ENCODE measurements around the gene SLC25A51.

Gene SLC25A51

GRCh38 chr9:37936965-37937364, 33.0 kb upstream of the SLC25A51 start:
- no peak for DNase-seq

DNA sequence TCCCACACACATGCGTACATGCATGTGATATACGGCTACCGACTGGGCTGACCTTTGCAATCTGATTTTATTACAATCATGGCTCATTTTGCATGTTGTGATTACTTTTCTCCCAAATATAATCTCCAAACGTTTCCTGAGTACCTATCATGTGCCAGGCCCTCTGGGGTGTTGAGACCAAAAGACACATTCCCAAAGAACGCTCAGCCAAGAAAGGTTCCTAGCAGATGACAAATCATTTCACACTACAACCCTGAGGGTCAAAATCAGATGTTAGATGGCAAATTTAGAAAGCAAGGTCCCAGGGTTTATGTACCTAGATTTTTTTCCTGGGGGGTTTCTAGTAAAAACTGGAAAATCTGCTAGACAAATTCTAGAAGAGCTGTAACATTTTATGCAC, 32.4 kb upstream of the SLC25A51 start:
- DNase-seq: no peak

- no peak for DNase-seq
Measured at GRCh38 chr9:37935096-37935495, 31.2 kb upstream of the SLC25A51 start.

DNA sequence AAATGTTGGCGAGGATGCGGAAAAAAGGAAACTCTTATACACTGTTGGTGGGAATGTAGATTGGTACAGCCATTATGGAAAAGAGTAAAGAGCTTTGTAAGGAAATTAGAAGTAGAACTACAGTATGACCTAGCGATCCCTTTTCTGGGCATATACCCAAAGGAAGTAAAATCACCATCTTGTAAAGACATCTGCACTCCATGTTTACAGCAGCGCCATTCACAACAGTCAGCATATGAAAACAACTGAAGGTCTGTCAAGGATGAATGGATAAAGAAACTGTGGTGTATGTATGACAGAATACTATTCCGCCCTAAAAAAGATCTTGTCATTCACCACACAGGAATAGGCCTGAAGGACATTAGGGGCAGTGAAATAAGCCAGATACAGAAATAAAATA, 27.7 kb upstream of the SLC25A51 start:
- no peak for DNase-seq

- DNase-seq: no peak
Measured at GRCh38 chr9:37929441-37929895, 25.5 kb upstream of the SLC25A51 start.

DNA sequence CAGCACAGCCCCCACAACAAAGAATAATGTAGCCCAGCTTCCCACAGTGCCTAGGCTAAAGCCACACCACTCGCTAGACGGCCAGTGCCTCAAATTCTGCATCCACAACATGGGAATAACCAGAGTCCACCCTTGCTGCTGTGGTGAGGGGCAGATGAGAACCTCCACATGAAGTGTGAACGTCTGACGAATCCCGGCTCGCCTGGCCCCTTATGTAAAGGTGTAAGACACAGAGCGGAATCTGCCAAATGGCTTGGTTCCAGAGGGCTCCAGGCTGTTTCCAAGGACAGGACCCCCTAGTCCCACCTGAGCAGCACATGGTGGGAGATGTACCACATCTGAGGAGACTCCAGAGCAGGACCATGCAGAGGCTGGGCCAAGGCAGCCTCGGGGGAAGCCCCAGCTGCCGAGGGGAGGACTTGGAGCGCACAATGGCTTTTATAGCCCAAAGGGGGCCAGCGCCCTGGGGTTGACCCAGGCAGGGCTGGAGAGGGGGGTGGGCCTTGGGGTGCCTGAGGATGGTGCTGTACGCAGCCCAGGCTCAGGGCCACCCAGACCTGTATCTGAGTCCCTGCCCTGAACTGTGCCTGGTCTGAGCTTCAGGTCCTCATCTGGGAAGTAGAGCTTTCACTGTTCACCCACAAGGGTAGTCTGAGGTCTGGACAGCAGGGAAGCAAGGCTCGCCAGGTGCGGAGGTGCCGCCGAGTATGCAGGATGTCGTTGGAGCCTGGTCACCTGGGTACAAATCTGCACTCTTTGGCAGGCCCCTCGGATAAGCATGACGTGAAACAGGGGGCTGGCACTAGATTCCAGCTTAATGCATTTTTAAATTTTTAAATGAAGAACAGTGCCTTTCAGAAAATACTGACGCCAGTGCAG, 24.9 kb upstream of the SLC25A51 start:
- DNase-seq: no peak

GRCh38 chr9:37927601-37928551, 23.9 kb upstream of the SLC25A51 start:
- DNase-seq: no peak

DNA sequence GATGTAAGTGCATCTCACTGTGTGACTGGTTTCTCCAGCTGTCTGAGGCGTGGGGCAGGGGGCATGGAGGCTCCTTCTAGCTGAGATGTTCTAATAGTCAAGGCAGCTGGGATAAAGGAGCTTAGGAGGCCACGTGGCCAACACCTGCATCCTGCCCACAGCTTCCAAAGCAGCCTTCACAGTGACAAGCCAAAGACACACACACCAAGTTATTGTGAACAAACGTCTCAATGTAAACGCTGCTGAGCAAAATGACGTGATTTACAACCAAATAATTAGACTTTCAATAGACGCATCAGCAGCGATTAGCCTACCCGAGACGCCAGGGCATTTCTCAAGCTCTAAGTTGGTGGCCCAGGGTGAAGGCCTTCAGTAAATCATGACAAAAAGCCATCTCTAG, 23.2 kb upstream of the SLC25A51 start:
- no peak for DNase-seq

DNA sequence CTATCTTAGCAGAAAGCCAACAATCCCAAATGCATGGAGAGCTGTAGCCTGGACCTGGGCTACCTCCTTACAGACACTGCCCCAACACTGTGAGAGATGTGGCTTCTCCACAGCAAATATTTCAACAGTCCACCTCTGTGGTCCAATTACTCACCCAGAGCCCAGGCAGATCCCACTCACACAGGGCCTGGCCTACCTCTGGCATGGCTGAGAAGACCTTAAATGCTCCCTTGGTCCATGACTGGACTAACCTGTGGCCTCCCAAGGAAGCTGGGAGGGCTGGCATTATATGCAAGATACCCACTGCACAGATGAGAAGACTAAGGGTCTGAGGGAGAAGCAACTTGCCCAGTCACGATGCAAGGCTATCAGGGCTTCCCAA, 22.8 kb upstream of the SLC25A51 start:
- DNase-seq: no peak

- DNase-seq: peak; percentile 38
Measured at GRCh38 chr9:37925786-37926736, 22.1 kb upstream of the SLC25A51 start.

DNA sequence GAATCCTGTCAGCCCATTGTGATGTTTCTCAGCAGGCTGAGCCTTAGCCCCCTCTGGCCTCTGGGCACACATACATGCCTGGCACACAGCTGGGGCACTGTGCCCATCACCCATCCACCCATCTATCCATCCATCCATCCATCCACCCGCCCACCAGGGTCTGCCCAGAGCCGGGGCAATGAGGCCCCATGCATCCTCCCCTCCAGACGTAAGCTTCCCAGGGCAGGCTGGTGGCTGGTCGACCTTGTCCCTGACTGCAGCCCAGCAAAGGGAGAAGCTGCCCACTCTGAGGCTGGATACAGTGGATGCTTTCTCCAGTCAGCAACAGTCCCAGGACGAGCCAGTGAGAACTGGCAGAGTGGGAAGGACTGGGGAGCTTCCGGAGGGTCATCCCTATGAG, 21.1 kb upstream of the SLC25A51 start:
- DNase-seq: no peak

DNA sequence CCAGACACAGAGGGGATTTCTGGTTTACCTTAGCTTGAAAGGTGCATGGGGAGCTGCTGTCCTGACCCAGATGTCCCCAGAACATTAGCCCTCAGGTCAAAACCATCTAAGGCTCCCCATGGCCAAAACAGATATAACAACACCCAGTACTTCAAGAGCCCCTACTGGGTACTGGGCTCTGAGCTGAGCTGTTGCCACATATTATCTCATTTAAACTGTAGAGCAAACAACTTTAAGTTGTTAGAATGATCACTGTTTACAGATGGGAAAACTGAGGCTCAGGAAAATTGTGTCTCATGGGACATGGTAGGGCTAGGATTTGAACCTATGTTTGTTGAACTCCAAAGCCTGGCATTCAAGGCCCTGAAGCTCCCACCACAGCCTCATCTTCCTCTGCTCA, 20.6 kb upstream of the SLC25A51 start:
- no peak for DNase-seq

DNA sequence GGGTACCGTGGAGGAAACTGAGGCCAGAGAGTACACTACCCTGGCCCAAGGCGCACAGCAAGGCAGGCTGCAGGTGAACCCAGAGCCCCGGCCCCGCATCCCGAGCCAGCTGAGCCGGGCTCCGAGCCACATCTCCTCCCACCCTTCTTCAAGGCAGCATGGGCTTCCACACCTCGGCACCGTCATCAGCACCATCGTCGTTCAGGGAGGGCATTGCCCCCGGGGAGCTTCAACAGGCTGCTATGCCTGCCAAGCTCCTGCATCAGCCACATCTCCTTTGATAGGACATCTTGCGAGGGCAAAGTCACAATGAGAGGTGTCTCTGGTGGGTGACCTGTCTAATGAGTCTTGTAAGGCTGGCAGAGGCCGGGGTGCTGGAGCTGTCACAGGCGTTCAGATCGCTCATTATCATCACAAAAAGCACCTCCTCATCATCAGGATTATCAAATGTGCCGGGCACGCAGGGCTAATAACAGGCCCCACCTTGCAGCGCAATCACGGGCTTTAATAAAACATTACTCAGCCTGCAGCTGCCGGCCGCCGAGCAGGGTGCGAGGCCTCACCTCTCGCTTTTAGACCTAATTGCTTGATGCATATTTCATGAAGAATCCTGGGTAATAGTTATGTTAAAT, 20.0 kb upstream of the SLC25A51 start:
- DNase-seq: no peak

DNA sequence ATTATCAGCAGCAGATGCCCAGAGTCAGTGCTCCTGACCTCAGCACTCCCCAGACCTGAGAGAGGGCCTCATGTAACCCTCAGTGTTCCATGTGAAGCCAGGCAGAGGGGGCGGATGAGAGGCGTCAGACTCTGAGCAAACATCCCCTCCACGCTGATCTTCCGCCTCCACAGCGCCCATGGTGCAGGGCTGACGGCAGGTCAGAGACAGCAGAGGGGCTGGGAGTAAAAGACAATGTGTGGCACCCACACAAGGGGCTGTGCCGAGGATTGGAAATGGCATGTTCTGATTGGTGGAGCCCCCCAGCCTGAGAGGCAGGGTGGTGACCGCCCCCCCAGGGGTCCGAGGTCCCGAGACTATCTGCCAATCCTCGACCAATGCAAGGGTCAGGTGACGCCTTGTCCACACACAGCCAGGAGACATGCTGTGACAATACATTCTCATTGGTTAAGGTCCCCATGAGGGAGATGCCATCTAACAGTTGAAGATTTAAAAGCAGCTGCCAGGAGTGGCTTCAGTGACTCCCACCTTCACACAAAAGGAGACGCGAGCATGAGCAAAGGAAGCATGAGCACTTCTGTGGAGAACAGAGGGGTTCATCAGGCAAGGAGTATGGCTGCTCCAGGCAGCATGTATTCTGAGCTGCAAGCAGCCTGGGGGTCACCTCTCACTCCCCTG, 19.3 kb upstream of the SLC25A51 start:
- DNase-seq: no peak

DNA sequence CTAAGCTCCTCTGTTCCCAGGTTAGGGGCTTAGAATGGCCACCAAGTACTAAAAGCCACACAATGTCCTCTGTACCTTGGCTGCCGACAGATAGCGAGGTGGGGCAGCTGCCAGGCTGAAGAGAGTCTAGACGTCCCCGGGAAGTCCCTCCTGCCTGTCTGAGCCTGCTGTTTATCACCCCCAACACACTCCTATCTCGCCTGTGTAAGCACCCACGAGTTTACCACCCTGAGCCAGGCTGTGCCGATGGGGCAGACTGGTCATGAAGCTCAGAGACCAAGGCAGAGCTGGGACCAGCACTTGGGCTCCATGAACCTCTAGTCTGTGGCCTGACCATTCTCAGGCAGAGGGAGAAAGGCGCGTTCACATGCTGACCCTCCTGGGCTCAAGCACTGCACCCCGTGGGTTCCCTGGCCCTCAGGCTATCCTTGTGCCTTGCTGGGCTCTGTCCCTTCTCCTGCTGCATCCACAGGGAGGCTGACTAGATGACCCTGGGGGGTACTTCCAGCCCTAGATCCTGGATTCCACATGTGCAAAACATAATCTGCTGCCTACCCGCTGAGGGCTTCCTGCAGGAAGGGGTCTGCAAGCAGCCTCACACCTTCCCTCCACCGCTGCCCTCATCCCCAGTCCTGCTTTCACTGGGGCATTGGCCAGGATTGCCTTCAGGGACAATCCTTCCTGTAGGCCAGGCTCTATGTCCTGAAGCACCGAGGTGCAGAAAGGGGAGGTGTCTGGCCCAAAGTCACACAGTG, 18.6 kb upstream of the SLC25A51 start:
- DNase-seq: no peak

- no peak for DNase-seq
Measured at GRCh38 chr9:37921546-37922300, 17.8 kb upstream of the SLC25A51 start.

GRCh38 chr9:37921168-37921510, 17.2 kb upstream of the SLC25A51 start:
- no peak for DNase-seq

- no peak for DNase-seq
Measured at GRCh38 chr9:37920471-37921167, 16.7 kb upstream of the SLC25A51 start.

- no peak for DNase-seq
Measured at GRCh38 chr9:37919956-37920335, 16.0 kb upstream of the SLC25A51 start.

Measured in kidney glomerular epithelial cell (primary cell).